ENCODE data around the gene RASA1. TPM values are rescaled to one million over a fixed set of nuclear protein-coding genes. Genes with fewer than 3 reads are reported as not detected.

The RASA1 gene
- total RNA-seq, 1 donor from 2014 or later: 36.2 TPM

DNA sequence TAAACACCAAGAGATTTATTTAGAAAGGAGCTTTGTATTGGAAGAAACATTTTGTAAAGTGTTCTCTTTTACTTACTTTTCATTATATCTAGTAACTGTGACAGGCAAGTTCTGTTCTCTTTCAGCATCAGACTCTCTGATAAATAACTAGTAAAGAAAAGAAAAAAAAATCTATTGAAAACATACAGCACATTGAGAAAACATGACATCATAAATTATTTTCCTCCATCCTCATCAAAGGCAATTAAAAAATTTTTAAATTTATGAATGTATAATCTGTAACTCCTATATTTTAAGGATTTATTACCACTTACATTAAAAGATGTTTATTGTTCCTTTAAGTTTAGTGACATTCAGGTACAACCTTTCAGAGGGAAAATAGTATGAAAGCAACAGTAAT lies 133.9 kb downstream of the RASA1 start:
- no peak overlapping the region for H3K4me3 Mint-ChIP-seq
- no peak overlapping the region for H3K27ac Mint-ChIP-seq (ENCODE audit: unreplicated experiment)
- DNase-seq (ENCODE audit: low read depth, low spot score): no peak
- no peaks in the 10 kb centered on the region for H3K9me3 Mint-ChIP-seq
- H3K4me1 Mint-ChIP-seq: no peaks in the 10 kb centered on the region
- peaks cover 21% of the 10 kb centered on the region for H3K36me3 Mint-ChIP-seq (ENCODE audit: low read depth)
- TF ChIP-seq, protein P1, sequence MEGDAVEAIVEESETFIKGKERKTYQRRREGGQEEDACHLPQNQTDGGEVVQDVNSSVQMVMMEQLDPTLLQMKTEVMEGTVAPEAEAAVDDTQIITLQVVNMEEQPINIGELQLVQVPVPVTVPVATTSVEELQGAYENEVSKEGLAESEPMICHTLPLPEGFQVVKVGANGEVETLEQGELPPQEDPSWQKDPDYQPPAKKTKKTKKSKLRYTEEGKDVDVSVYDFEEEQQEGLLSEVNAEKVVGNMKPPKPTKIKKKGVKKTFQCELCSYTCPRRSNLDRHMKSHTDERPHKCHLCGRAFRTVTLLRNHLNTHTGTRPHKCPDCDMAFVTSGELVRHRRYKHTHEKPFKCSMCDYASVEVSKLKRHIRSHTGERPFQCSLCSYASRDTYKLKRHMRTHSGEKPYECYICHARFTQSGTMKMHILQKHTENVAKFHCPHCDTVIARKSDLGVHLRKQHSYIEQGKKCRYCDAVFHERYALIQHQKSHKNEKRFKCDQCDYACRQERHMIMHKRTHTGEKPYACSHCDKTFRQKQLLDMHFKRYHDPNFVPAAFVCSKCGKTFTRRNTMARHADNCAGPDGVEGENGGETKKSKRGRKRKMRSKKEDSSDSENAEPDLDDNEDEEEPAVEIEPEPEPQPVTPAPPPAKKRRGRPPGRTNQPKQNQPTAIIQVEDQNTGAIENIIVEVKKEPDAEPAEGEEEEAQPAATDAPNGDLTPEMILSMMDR (conservative IDR thresholded peaks at IDR 0.05): no peak
- H3K27me3 Mint-ChIP-seq (ENCODE audit: low read depth): no peaks in the 10 kb centered on the region

DNA sequence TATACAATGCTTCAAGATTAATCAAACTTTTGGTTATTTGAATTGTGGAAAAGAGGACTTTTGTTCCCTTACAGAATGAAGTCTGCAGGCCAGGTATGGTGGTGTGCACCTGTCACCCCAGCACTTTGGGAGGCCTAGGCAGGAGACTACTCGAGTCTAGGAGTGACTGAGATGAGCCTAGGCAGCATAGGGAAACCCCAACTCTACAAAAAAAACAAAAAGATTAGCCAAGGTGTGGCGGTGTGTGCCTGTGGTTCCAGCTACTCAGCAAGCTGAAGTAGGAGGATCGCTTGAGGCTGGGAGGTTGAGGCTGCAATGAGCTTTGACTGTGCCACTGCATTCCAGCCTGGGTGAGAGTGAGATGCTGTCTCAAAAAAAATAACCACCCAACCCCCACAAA lies 135.7 kb downstream of the RASA1 start:
- no peak overlapping the region for H3K27ac Mint-ChIP-seq (ENCODE audit: unreplicated experiment)
- TF ChIP-seq, protein P1 (conservative IDR thresholded peaks at IDR 0.05): no peak
- H3K36me3 Mint-ChIP-seq (ENCODE audit: low read depth): peaks cover 21% of the 10 kb centered on the region
- H3K9me3 Mint-ChIP-seq: no peaks in the 10 kb centered on the region
- no peak for DNase-seq (ENCODE audit: low read depth, low spot score)
- H3K27me3 Mint-ChIP-seq (ENCODE audit: low read depth): no peaks in the 10 kb centered on the region
- no peak overlapping the region for H3K4me3 Mint-ChIP-seq
- no peaks in the 10 kb centered on the region for H3K4me1 Mint-ChIP-seq

DNA sequence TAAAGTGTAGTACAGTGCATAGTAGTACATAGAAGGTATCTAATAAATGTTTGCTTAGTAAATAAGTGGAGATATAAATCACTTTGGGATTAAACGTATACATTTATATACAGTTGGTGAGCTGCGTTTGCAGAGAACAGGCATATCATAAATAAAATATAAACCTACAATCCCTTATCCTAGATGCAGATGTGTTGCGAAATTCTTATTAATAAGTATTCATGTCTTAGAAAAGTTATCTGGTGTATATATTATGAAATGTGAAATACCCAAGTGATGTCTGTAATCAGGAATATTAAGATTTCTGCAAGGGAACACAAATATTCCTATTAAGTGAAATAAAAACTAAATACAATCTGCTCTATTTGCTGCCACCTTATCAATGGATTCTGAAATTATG lies 136.2 kb downstream of the RASA1 start:
- Mint-ChIP-seq H3K4me1 (no peaks in the 10 kb centered on the region), H3K27ac (ENCODE audit: unreplicated experiment) (no peak overlapping the region), H3K27me3 (ENCODE audit: low read depth) (no peaks in the 10 kb centered on the region), H3K36me3 (ENCODE audit: low read depth) (peaks cover 24% of the 10 kb centered on the region), H3K4me3 (no peak overlapping the region), H3K9me3 (no peaks in the 10 kb centered on the region)
- TF ChIP-seq, protein P1 (conservative IDR thresholded peaks at IDR 0.05): no peak
- DNase-seq (ENCODE audit: low read depth, low spot score): no peak

GRCh38 chr5:87404359-87404758 lies 136.7 kb downstream of the RASA1 start:
- peaks cover 24% of the 10 kb centered on the region for H3K36me3 Mint-ChIP-seq (ENCODE audit: low read depth)
- H3K4me1 Mint-ChIP-seq: no peaks in the 10 kb centered on the region
- H3K27me3 Mint-ChIP-seq (ENCODE audit: low read depth): no peaks in the 10 kb centered on the region
- no peak overlapping the region for H3K4me3 Mint-ChIP-seq
- DNase-seq (ENCODE audit: low read depth, low spot score): no peak
- no peak overlapping the region for H3K27ac Mint-ChIP-seq (ENCODE audit: unreplicated experiment)
- TF ChIP-seq, protein P1 (conservative IDR thresholded peaks at IDR 0.05): no peak
- no peaks in the 10 kb centered on the region for H3K9me3 Mint-ChIP-seq

GRCh38 chr5:87405472-87406155 lies 137.9 kb downstream of the RASA1 start:
- H3K27ac Mint-ChIP-seq (ENCODE audit: unreplicated experiment): peak overlapping the region; percentile 2
- TF ChIP-seq, protein P1 (conservative IDR thresholded peaks at IDR 0.05): no peak
- DNase-seq (ENCODE audit: low read depth, low spot score): no peak
- no peak overlapping the region for H3K4me3 Mint-ChIP-seq
- peaks cover 17% of the 10 kb centered on the region for H3K36me3 Mint-ChIP-seq (ENCODE audit: low read depth)
- no peaks in the 10 kb centered on the region for H3K9me3 Mint-ChIP-seq
- no peaks in the 10 kb centered on the region for H3K4me1 Mint-ChIP-seq
- no peaks in the 10 kb centered on the region for H3K27me3 Mint-ChIP-seq (ENCODE audit: low read depth)

Measured in neural crest cell (in vitro differentiated cells).